Renal cortical epithelial cell (primary cell): ENCODE data around the gene DBP. TPM values are rescaled to one million over a fixed set of nuclear protein-coding genes. Genes with fewer than 3 reads are reported as not detected.

Experiments
- DNase-seq: peaks from one replicate; pipeline ENCODE4 v3.0.0-alpha.2; 2011; ENCODE audit warnings: low read depth
- total RNA-seq: library from RNA; depleted of rRNA; stranded (reverse); fragments of >200 nt; gene quantifications from 2 replicates; pipeline ENCODE4 v1.2.3, GENCODE V29; 2014

Gene DBP
- total RNA-seq, 1 donor from 2014 or later, result 2.3 TPM

DNA sequence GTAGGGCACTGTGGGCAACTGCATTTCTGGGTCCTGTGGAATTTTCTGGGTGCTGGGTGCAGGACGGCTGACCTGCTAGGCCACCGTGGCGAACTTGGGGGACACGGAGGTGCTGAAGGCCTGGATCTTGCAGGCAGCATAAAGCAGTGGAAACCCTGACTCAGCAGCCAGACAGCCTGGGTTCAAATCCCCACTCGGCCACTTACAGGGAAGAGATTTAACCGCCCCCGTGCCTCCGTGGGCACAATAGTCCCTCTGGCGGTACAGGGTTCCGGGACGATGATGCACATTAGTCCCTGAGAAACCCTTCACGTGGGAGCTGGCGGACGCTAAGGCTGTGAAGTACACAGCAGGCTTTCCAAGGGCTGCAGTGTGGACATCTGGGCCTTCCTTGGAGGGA, 25.3 kb downstream of the DBP start:
- DNase-seq, result no peak

DNA sequence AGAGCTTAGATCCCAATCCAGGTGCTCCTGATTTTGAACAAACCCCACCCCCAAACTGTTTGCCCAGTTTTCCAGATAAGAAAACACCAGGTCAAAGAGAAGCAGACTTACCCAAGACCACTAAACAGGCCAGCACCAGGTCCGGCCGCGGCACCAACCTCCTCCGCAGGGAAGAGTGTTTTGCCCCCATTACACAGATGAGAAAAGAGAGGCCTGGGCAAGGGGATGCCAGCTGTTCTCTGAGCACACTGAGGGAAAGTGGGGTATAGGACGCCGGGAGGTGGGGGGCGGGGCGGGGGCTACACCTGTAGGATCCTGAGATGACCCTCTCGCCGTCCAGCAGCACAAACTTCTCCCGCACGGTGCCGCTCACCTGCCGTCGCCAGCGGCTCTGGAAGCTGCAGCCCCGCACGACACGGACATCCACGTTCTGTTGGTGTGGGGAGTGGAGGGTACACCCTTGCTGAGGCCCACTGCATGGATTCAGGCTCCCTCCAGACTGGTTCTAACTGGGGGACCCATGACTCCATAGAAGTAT, 27.5 kb downstream of the DBP start:
- DNase-seq, result no peak

DNA sequence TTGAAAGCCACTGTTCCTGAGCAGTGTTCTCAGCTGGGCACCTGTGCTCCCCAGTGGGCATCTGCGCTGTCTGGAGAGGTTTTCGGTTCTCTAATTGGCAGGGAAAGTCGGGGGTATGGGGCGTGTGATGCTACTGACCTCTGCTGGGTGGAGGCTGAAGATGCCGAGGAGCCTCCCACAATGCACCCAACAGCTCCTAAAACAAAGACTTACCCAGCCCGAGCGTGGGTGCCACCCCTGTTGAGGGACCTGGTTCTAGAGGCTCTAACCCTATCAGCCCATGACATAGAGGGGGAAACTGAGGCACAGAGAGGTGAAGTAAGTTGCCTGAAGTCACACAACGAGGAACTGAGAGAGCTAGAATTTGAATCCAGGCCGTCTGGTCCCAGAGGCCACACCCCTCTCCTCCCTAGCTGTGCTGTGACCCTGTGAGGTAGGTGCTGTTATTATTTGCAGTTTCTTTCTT, 28.3 kb downstream of the DBP start:
- DNase-seq, result no peak

DNA sequence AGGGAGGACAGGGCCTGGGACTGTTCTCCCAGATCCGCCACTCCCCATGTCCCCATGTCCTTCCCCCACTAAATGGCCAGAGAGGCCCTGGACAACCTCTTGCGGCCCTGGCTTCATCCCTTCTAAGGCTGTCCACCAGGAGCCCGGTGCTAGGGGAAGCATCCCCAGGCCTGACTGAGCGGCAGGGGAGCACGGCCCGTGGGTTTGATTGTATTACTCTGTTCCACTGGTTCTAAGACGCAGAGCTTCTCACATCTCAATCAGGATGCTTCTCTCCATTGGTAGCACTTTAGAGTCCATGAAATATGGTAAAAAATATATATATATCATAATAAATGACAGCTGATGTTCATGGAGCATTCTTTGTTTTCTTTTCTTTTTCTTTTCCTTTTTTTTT, 29.8 kb downstream of the DBP start:
- no peak for DNase-seq

DNA sequence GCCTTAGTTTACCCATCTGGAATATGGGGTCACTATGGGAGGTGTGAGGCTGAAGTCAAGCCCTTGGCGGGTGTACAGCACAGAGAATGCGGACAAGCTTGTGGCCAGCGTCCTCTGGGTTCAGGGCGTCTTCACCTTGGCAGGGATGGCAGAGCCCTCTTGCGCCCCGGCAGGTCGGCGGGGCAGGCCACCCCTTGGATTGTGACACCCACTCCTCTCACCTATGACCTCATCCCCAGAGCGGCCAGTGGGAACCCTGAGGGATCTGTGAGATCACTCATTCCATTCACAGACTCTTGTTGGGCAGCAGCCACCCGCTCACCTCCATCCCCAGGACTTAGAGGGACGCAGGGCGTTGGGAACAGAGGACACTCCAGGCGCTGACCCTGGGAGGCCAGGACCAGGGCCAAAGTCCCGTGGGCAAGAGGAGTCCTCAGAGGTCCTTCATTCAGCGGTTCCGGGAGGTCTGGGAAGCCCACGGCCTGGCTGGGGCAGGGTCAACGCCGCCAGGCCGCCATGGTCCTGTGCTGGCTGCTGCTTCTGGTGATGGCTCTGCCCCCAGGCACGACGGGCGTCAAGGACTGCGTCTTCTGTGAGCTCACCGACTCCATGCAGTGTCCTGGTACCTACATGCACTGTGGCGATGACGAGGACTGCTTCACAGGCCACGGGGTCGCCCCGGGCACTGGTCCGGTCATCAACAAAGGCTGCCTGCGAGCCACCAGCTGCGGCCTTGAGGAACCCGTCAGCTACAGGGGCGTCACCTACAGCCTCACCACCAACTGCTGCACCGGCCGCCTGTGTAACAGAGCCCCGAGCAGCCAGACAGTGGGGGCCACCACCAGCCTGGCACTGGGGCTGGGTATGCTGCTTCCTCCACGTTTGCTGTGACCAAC, 30.5 kb downstream of the DBP start, which contains the start of gene SPACA4:
SPACA4 (plus strand) TSS at position 280 of the 896 bp plus-strand sequence; CDS start at position 517, 237 bp downstream.
- DNase-seq, result no peak

DNA sequence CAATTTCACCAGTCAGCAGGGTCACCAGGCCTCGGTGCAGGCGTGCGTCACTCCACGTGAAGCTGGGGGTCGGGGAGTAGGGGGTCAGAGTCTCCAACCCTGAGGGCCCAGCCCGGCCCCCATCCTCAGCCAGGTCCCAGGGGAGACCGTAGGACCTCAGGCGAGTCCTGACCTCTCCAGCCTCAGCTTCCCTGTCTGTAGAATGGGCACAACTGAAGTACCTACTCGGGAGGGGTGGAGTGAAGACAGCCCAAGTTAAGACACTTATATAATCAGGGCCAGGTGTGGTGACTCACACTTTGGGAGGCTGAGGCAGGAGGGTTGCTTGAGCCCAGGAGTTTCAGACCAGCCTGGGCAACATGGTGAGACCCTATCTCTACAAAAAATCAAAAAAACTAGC, 33.3 kb downstream of the DBP start:
- no peak for DNase-seq

DNA sequence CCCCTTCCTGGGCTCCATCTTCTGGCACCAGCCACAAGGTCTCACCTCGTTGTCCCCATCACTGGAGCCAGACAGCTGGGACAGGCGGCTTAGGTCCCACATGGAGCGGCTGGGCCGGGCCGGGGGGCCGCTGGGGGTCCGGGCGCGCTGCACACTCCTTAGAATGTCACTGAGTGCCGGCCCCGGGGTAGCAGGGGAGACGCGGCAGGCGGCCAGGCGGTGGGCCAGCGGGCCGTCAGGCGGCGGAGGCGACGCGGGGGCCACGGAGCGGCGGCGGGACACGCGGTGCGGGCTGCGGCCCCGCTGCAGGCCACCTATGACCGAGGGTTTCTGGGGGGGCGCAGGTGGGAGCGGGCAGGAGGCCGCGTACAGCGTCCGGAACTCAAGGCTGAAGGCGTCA, 33.7 kb downstream of the DBP start:
- DNase-seq, result no peak

DNA sequence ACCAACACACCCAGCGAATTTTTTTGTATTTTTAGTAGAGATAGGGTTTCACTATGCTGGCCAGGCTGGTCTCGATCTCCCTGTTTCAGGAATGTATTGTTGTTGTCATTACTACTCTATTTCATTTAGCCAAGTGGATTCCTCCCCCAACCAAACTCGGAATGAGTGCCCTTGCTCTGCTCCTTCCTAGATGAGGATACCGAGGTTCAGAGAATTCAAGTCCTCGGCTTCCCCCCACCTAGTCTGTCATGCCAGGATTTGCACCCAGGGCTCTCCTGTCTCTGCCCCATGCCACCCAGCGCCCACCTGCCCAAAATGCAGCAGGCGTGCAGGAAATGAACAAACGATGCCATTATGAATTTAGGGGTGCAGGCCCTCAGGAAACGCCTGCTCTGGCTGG, 34.2 kb downstream of the DBP start:
- no peak for DNase-seq

DNA sequence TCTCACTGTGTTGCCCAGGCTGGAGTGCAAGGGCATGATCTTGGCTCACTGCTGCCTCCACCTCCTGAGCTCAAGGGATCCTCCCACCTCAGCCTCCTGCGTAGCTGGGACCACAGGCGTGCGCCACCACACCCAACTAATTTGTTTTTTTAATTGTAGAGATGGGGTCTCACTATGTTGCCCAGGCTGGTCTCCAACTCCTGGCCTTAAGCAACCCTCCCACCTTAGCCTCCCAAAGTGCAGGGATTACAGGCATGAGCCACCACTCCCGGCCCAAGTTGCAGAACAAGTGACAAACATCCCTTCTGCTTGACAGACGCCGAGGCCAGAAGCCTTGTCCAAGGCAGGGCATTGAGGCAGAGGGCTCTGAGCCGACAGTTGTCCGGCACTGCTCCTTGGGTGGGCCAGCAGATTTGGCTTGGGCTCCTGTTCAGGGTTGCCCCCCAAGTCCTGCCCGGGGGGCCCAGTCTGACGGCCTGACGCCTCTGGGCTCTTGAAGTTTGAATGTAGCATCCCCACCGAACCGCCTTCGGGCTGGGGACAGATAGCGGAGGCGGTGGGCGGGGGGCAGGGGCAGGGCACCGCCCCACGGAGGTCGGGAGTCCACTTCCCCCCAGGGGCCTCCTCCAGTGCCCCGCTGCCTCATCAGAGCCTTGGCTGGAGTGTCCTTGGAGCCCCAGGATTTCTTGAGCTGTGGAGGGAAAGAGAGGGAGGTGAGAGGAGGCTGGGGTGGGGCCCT, 36.3 kb downstream of the DBP start:
- no peak for DNase-seq

DNA sequence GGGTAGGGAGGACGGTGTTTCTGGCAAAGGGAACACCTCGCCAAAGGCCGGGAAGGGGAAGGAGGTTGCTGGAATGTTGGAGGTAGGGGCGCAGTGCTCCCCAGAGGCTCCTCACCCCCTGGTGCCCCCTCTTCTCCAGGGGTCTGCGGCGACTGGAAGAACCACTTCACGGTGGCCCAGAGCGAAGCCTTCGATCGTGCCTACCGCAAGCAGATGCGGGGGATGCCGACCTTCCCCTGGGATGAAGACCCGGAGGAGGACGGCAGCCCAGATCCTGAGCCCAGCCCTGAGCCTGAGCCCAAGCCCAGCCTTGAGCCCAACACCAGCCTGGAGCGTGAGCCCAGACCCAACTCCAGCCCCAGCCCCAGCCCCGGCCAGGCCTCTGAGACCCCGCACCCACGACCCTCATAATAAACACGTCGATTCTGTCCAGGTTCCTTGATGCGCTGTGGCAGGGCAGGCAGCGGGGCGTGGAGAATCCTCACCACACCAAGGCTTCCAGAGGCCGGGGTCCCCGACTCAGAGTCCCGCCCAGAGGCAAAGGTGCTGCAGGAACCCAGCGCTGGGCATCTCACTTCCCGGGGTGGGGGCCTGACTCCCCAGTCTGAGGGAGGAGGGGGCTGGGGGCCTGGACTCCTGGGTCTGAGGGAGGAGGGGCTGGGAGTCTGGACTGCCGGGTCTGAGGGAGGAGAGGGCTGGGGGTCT, 38.0 kb downstream of the DBP start:
- no peak for DNase-seq

DNA sequence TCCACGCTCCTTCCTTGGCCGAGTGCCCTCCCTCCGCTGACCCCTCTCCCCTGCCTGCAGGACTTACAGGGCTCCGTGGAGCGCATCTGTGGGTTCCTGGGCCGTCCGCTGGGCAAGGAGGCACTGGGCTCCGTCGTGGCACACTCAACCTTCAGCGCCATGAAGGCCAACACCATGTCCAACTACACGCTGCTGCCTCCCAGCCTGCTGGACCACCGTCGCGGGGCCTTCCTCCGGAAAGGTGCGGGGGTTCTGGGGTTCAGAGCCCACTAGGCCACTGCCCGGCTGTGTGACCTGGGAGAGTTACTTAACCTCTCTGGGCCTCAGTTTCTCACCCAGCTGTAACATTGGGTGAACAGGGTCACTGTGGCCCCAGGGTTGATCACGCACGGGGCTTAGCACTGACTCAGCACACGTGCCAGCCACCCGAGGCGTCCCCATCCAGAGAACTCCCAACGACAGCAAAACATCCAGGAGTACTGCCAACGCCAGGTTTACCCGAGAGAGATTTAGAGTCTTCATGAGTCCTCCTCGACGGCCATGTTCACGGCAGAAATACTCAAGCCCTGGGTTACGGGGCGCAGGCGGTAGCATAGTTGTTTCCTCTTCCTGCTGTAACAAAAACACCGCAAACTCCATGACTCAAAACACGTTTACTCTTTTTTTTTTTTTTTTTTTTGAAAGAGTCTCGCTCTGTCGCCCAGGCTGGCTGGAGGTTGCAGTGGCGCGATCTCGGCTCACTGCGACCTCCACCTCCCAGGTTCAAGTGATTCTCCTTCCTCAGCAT, 40.3 kb downstream of the DBP start:
- peak; percentile 31 for DNase-seq

DNA sequence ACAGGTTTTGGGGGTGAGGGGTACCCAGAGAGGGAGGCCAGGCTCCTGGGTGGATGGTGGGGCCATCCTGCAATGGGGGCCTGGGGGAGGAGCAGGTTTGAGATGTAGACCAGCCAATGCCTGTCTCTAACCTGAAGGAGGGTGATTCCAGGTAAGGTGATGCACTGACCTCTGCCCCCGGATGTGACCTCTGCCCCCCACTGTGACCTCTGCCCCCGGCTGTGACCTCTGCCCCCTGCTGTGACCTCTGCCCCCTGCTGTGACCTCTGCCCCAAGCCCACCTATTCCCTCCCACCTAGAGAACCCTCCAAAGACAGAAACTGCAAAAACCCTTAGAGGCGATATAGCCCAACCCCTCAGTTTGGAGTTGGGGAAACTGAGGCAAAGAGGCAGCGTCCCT, 40.9 kb downstream of the DBP start:
- no peak for DNase-seq

DNA sequence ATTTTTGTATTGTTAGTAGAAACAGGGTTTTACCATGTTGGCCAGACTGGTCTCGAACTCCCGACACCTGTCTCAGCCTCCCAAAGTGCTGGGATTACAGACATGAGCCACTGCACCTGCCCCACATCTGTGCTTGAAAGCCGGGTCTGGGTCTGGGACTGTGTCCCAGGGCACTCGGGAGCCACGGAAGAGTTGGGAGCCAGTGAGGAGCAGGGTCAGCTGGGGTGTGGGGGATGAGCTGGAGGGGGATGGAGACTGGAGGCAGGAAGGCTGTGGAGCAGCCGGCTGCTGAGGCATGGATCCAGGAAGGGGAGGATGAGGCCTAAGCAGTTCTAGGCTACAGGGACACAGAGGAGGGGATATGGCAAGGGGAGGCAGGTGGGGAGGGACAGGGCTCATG, 41.3 kb downstream of the DBP start:
- DNase-seq, result no peak

DNA sequence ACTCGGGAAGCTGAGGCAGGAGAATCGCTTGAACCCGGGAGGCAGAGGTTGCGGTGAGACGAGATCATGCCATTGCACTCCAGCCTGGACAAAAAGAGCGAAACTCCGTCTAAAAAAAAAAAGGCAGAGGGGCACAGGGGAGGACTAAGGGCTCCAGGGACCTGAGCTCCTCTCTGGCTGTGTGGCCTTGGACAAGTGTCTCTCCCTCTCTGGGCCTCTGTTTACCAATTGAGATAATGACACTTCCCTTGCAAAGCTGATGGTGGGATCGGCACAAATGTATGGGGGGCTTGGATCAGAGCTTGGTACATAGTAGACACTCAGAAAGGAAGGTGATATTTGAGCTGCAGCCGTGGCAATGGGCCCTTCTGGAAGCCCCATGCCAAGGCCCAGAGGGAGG, 42.0 kb downstream of the DBP start:
- no peak for DNase-seq

DNA sequence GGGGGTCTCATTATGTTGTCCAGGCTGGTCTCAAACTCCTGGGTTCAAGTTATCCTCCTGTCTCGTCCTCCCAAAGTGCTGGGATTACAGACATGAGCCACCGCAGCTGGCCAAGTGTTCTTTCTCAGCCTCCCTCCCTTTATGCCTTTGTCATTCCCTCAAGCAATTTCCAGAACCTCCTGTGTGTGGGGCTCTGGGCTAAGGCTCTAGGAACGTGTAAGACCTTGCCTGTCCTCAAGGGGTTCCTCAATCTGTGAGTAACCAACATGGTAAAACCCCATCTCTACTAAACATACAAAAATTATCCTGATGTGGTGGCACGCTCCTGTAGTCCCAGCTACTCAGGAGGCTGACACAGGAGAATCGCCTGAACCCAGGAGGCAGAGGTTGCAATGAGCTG, 46.2 kb downstream of the DBP start:
- no peak for DNase-seq

DNA sequence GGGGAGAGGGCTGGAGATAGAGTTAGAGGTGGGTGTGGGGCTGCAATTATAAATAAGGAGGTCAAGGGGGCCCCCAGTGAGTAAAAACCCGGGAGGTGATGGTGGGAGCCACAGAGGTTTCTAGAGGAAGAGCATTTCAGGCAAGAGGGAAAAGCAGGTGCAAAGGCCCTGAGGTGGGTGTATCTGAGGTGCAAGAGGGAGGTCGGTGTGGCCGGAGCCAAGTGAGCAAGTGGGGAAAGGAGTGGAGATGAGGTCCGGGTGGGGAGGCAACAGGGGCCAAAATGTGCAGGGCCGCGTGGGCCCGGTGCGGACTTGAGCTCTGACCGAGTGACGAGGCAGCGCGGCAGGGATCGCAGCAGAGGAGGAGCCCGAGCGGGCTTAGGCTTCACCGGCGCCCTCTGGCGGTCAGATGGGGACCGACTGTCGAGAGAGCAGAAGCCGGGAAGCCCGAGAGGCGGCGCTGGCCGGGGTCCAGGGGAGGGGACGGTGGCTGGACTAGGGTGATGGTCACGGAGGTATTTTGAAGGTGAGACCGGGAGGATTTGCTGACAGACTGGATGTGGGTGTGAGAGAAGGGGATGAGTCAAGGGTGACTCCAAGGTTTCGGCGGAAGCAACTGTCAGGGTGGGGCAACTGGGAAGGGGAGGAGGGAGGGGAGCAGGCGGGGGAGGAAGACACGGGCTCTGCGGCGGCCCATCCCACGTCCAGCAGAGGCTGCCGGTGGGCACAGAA, 48.3 kb downstream of the DBP start:
- peak; percentile 71 for DNase-seq

DNA sequence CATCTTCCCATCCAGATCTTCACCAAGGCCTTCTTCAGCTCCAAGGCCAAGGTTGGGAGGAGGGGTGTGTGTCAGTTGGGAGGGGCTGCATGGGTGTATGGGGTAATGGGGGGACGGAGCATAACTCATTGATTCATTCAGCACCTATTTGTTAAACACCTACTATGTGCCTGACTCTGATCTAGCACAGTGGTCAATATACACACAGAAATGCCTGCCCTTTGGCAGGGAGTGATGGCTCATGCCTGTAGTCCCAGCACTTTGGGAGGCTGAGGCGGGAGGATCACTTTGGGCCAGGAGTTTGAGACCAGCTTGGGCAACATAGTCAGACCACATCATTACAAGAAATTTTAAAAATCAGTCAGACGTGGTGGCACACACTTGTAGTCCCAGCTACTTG, 49.8 kb downstream of the DBP start:
- no peak for DNase-seq

DNA sequence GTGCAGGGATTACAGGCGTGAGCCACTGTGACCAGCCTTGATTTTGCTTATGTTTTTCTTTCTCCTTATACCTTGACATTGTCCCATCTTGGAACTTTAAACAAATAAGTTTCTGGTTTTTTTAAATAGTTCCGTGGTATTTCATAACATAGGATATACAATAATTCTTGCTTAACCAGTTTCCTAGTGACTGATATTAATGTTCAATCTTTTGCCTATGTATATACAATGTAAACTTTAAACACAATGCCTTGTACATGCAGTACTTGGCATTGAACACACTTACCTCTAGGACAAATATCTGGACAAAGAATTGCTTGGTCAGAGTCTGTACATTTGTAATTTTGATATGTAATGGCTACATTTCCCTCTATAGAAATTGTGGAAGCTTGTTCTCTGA, 55.0 kb downstream of the DBP start:
- no peak for DNase-seq
